BLaER1 (cell line): ENCODE data around the gene SLU7.

Experiments
- H3K27ac ChIP-seq: shearing (Covaris generic); formaldehyde crosslinking; 2 replicates; pipeline ENCODE4 v1.8.1; 2022
- H3K27me3 ChIP-seq: shearing (Covaris generic); formaldehyde crosslinking; 2 replicates; pipeline ENCODE4 v1.8.1; 2022
- H3K36me3 ChIP-seq: shearing (Covaris generic); formaldehyde crosslinking; 2 replicates; pipeline ENCODE4 v1.8.1; 2022
- H3K4me1 ChIP-seq: shearing (Covaris generic); formaldehyde crosslinking; 2 replicates; pipeline ENCODE4 v1.8.1; 2022
- H3K4me2 ChIP-seq: shearing (Covaris generic); formaldehyde crosslinking; 2 replicates; pipeline ENCODE4 v1.8.1; 2022
- H3K4me3 ChIP-seq: shearing (Covaris generic); formaldehyde crosslinking; 2 replicates; pipeline ENCODE4 v1.8.1; 2022
- H3K9ac ChIP-seq: shearing (Covaris generic); formaldehyde crosslinking; 2 replicates; pipeline ENCODE4 v1.8.1; 2022
- H3K9me3 ChIP-seq: shearing (Covaris generic); formaldehyde crosslinking; 2 replicates; pipeline ENCODE4 v1.8.1; 2022
- H4K20me1 ChIP-seq: shearing (Covaris generic); formaldehyde crosslinking; 2 replicates; pipeline ENCODE4 v1.8.1; 2022
- Cebpa-rat ChIP-seq: shearing (Covaris generic); IDR thresholded peaks from 2 replicates; pipeline ENCODE4 v1.8.1; 2022

The SLU7 gene

GRCh38 chr5:160423099-160423498 lies 4.2 kb upstream of the SLU7 start:
- Histone ChIP-seq H3K27me3 (no peaks in the 10 kb centered on the region), H3K27ac (peak overlapping the region; percentile 14; the same call in 1 of the 2 replicates), H3K4me2 (peak overlapping the region; percentile 86), H4K20me1 (peaks cover 2% of the 10 kb centered on the region; the same call in 1 of the 2 replicates), H3K4me3 (peak overlapping the region; percentile 75), H3K36me3 (peaks cover 19% of the 10 kb centered on the region), H3K9ac (peak overlapping the region; percentile 81), H3K4me1 (peaks cover 79% of the 10 kb centered on the region), H3K9me3 (no peaks in the 10 kb centered on the region)
- TF ChIP-seq Cebpa-rat: no peak

DNA sequence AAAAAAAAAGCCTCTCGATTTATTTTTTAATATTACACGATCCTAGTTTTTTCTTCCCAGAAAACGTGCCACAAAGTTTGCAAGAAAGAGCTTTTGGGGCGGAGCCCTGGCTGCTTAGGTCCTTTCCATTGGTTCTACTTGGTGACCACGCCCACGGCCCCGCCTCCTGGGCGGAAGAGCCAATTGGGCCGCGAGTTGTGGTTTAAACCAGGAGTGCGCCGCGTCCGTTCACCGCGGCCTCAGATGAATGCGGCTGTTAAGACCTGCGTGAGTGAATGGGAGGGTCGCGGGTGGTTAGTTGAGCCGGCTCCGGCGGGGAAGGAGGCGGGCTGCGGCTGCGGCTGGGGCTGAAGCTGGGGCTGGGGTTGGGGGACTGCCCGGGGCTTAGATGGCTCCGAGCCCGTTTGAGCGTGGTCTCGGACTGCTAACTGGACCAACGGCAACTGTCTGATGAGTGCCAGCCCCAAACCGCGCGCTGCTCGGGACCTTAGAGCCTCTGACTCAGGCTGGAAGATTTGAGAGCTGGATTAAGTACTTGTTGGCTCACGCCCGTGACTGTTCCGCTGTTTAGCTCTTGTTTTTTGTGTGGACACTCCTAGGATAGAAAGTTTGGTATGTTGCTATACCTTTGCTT lies 2.9 kb upstream of the SLU7 start, which contains the start of gene PTTG1:
PTTG1 (plus strand) TSS at position 231 of the 634 bp plus-strand sequence. CDS start 458 bp downstream, outside the sequence.
- H3K4me3 ChIP-seq: peak within 1 kb of the TSS; percentile 75
- H3K4me1 ChIP-seq: peaks cover 84% of the 10 kb centered on the region
- no peak for TF ChIP-seq Cebpa-rat
- H3K9ac ChIP-seq: peak within 1 kb of the TSS; percentile 81
- no peaks in the 10 kb centered on the region for H3K27me3 ChIP-seq
- peaks cover 5% of the 10 kb centered on the region; the same call in 1 of the 2 replicates for H3K36me3 ChIP-seq
- H3K4me2 ChIP-seq: peak within 1 kb of the TSS; percentile 86
- H3K27ac ChIP-seq: peak within 1 kb of the TSS; percentile 73
- H3K9me3 ChIP-seq: no peaks in the 10 kb centered on the region
- H4K20me1 ChIP-seq: peaks cover 16% of the 10 kb centered on the region

GRCh38 chr5:160420331-160420610 lies 1.4 kb upstream of the SLU7 start:
- H4K20me1 ChIP-seq: peaks cover 26% of the 10 kb centered on the region
- no peaks in the 10 kb centered on the region for H3K27me3 ChIP-seq
- peaks cover 8% of the 10 kb centered on the region; the same call in 1 of the 2 replicates for H3K36me3 ChIP-seq
- H3K9me3 ChIP-seq: no peaks in the 10 kb centered on the region
- H3K27ac ChIP-seq: no peak overlapping the region
- peaks cover 74% of the 10 kb centered on the region for H3K4me1 ChIP-seq
- peak overlapping the region; percentile 76 for H3K4me2 ChIP-seq
- no peak for TF ChIP-seq Cebpa-rat
- no peak overlapping the region for H3K9ac ChIP-seq
- no peak overlapping the region for H3K4me3 ChIP-seq

- peak overlapping the region; percentile 76 for H3K4me2 ChIP-seq
- H4K20me1 ChIP-seq: peaks cover 31% of the 10 kb centered on the region
- H3K9me3 ChIP-seq: no peaks in the 10 kb centered on the region
- no peak for TF ChIP-seq Cebpa-rat
- H3K27me3 ChIP-seq: no peaks in the 10 kb centered on the region
- peaks cover 69% of the 10 kb centered on the region for H3K4me1 ChIP-seq
- H3K36me3 ChIP-seq: peaks cover 14% of the 10 kb centered on the region
- H3K9ac ChIP-seq: peak overlapping the region; percentile 89
- peak overlapping the region; percentile 82 for H3K4me3 ChIP-seq
- H3K27ac ChIP-seq: peak overlapping the region; percentile 84
Observed at GRCh38 chr5:160419458-160420330, 813 bp upstream of the SLU7 start.

DNA sequence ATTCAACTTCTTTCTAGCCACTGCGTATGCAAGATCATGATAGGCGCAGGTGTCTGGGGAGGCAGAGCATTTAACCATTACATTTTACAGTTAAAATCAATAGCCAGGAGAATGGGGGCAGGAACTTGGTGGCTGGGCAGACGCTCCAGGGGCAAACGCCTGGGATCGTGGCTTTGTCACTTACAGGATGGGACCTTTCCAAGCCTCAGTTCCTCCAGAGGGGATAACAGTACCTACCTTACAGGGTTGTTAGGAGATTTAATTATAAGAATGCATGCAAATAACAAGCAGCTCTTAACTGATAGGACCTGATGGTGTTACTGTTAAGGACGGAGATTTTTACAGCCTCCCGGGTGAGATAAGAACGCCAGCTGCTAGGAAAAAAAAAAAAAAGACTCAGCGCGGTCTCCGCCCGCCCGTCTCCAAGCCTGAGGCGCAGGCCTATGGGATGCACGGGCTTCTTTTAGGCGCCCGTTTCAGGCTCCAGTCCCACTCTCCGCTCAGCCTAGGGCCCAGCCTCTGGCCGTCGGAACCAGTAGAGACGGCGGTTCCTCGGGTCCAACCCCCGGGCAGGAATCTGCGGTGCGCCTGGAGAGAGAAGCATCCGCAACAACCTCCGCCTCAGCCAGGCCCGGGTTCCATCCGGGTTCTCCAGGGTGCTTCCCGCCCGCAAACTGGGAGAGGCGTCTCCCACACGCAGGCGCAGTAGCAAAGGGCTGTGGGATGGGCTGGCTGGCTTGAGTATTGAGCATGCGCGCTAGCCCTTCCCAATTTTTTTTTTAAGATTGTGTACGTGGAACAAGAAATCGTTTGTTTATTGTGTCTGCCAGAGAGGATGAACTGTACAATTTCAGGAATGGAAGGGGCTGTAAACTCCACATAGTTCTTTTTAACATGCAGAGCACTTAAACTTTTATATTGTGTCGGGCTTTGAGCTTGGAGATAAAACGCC lies 19.2 kb downstream of the SLU7 start, which contains the start of gene FAM200C:
FAM200C (minus strand) TSS at position 653 of the 952 bp plus-strand sequence. CDS start 4,564 bp downstream, outside the sequence.
- H3K27ac ChIP-seq: peak within 1 kb of the TSS; percentile 88
- no peaks in the 10 kb centered on the region for H4K20me1 ChIP-seq
- peak within 1 kb of the TSS; percentile 90 for H3K9ac ChIP-seq
- no peaks in the 10 kb centered on the region for H3K27me3 ChIP-seq
- H3K4me1 ChIP-seq: peaks cover 22% of the 10 kb centered on the region
- TF ChIP-seq Cebpa-rat: no peak
- H3K36me3 ChIP-seq: peaks cover 35% of the 10 kb centered on the region
- H3K9me3 ChIP-seq: no peaks in the 10 kb centered on the region
- peak within 1 kb of the TSS; percentile 90 for H3K4me2 ChIP-seq
- H3K4me3 ChIP-seq: peak within 1 kb of the TSS; percentile 78

DNA sequence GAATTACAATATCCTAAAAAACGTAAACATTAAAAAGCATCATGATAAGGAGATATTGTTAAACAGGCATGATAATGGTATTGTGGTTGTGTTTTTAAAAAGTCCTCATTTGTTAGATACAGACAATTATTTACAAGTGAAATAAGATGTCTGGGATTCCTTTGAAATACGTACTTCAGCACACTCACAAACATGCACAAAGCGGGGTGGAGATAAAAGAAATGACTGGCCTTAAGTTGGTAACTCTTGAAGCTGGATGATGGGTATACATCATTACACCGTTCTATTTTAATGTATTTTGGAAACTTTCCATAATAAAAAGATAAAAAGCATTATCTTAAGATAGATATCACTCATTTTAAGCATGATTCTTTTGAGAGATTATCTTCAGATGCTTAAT lies 20.1 kb downstream of the SLU7 start:
- H4K20me1 ChIP-seq: no peaks in the 10 kb centered on the region
- H3K4me3 ChIP-seq: no peak overlapping the region
- H3K9ac ChIP-seq: no peak overlapping the region
- no peak for TF ChIP-seq Cebpa-rat
- no peaks in the 10 kb centered on the region for H3K9me3 ChIP-seq
- peaks cover 27% of the 10 kb centered on the region for H3K36me3 ChIP-seq
- peak overlapping the region; percentile 90 for H3K4me2 ChIP-seq
- no peaks in the 10 kb centered on the region for H3K27me3 ChIP-seq
- peaks cover 22% of the 10 kb centered on the region for H3K4me1 ChIP-seq
- no peak overlapping the region for H3K27ac ChIP-seq

- Histone ChIP-seq H4K20me1 (no peaks in the 10 kb centered on the region), H3K27me3 (no peaks in the 10 kb centered on the region), H3K4me2 (no peak overlapping the region), H3K27ac (no peak overlapping the region), H3K9me3 (no peaks in the 10 kb centered on the region), H3K9ac (no peak overlapping the region), H3K36me3 (peaks cover 14% of the 10 kb centered on the region), H3K4me3 (no peak overlapping the region), H3K4me1 (peaks cover 22% of the 10 kb centered on the region)
- no peak for TF ChIP-seq Cebpa-rat
Observed at GRCh38 chr5:160397492-160397891, 21.4 kb downstream of the SLU7 start.

DNA sequence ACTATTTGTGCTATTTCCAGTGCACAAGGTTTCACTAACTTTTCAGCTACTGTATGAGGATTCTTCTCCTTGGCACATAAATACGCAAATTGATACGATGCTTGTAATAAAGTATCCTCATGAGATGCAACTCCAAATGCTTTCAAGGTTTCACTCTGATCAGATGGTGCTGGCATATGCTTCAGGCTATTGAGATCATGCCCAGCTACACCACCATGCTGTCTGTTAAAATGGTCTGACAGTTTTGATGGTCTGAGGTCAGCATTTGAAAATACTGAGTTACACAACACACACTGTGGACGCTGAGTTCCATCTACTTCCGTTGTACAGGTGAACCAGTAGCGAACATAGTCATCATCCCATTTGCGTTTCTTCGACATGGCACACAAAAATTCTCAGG lies 23.8 kb downstream of the SLU7 start:
- TF ChIP-seq Cebpa-rat: no peak
- H3K4me1 ChIP-seq: peaks cover 17% of the 10 kb centered on the region
- no peak overlapping the region for H3K9ac ChIP-seq
- H3K36me3 ChIP-seq: 0 out of 2 replicates have a peak, but pooled peaks cover 4% of the 10 kb centered on the region
- H3K9me3 ChIP-seq: no peaks in the 10 kb centered on the region
- H3K4me2 ChIP-seq: no peak overlapping the region
- no peak overlapping the region for H3K4me3 ChIP-seq
- no peaks in the 10 kb centered on the region for H4K20me1 ChIP-seq
- H3K27me3 ChIP-seq: no peaks in the 10 kb centered on the region
- H3K27ac ChIP-seq: no peak overlapping the region
